Activated CD4-positive, alpha-beta T cell treated with anti-CD3 and anti-CD28 coated beads, Interleukin-2, amount 50 U/mL, for 24 hours (primary cell): ENCODE data around the gene MAP2K4.
"Not testable (repeated sequence)": the region's sequence is repeated elsewhere in the genome, so short reads cannot be mapped to it uniquely, and the experiment has no call there.

Source experiments
- DNase-seq, 2 donors: peaks; one replicate each; pipeline ENCODE4 v3.0.0-alpha.2; 2020; ENCODE audit warnings: low read depth in 1 of 2, low spot score in 1 of 2

MAP2K4 gene

GRCh38 chr17:12137859-12138258, 117.2 kb downstream of the MAP2K4 start:
- DNase-seq, result no peak

- no peak for DNase-seq
These were observed 120.0 kb downstream of the MAP2K4 start for GRCh38 chr17:12140685-12141084.

- DNase-seq, result not testable (repeated sequence)
These were observed 141.5 kb downstream of the MAP2K4 start for GRCh38 chr17:12162187-12162586.

- no peak for DNase-seq
These were observed 143.4 kb downstream of the MAP2K4 start for GRCh38 chr17:12164085-12164484.

GRCh38 chr17:12178644-12179330, 158.1 kb downstream of the MAP2K4 start:
- no peak for DNase-seq

- peak in 1 of 2 donors; percentile 3 for DNase-seq
These were observed 160.1 kb downstream of the MAP2K4 start for GRCh38 chr17:12180644-12181261.

- no peak for DNase-seq
These were observed 167.0 kb downstream of the MAP2K4 start for GRCh38 chr17:12187658-12188057.

GRCh38 chr17:12193144-12193735, 172.6 kb downstream of the MAP2K4 start:
- no peak for DNase-seq
